Psoas muscle (tissue), 8 donors: Measurements from ENCODE around the gene TBPL2. TPM values are rescaled to one million over a fixed set of nuclear protein-coding genes. Genes with fewer than 3 reads are reported as not detected.

ENCODE experiments used
- ATAC-seq, 4 donors: fragments of 200-7000 bp; cut with Tn5 transposase; one replicate each; pipeline ENCODE4 v1.9.1; 2020; ENCODE audit warnings: moderate library complexity in 3 of 4, mild to moderate bottlenecking in 2 of 4
- DNase-seq, 2 donors: peaks; one replicate each; pipeline ENCODE4 v3.0.0-alpha.2; 2020
- H3K27ac ChIP-seq: fragments of 200-600 bp; one replicate; pipeline ENCODE4 v1.8.0; 2022
- H3K27me3 ChIP-seq, 3 donors: fragments of 200-600 bp in 1 of 3; one replicate each; pipeline versions ENCODE4 v1.6.1 to v1.8.0; 2013 to 2022; ENCODE audit warnings: low read length in 2 of 3, mild to moderate bottlenecking in 2 of 3, moderate library complexity in 1 of 3; ENCODE audit not compliant: insufficient read depth in 3 of 3
- H3K36me3 ChIP-seq, 2 donors: fragments of 200-600 bp in 1 of 2; one replicate each; pipeline versions ENCODE4 v1.6.1 to v1.8.0; 2013 to 2022; ENCODE audit warnings: low read depth in 1 of 2, mild to moderate bottlenecking in 1 of 2, moderate library complexity in 1 of 2; ENCODE audit not compliant: insufficient read depth in 1 of 2
- H3K4me1 ChIP-seq: fragments of 200-600 bp; one replicate; pipeline ENCODE4 v1.8.0; 2022
- H3K4me3 ChIP-seq: fragments of 200-600 bp; one replicate; pipeline ENCODE4 v1.8.0; 2022; ENCODE audit warnings: mild to moderate bottlenecking
- H3K9me3 ChIP-seq: fragments of 200-600 bp; one replicate; pipeline ENCODE4 v1.8.0; 2022
- CTCF ChIP-seq: fragments of 200-600 bp; IDR thresholded peaks from one replicate; pipeline ENCODE4 v1.8.0; 2022; ENCODE audit warnings: antibody characterized with exemption
- WGBS, 3 donors: extraction: QIAGEN DNeasy Blood & Tissue Kit; methylation state at CpG; one replicate each; pipeline versions ENCODE4 v1.1.6 to v1.1.7; 2013; 5-methylcytosine and 5-hydroxymethylcytosine counted together
- intact Hi-C, 2 donors: fragments of 100-400 bp; cut with DNase I; formaldehyde crosslinking; loops; one replicate each; pipeline versions ENCODE4 v1.11.0 to v1.14.2; 2022
- polyA plus RNA-seq, 3 donors: library from polyadenylated mRNA; stranded (reverse); fragments of 200-250 nt; gene quantifications; one replicate each; pipeline ENCODE4 v1.2.3, GENCODE V29; 2013
- total RNA-seq, 4 donors: library from RNA; stranded (reverse); fragmentation: NEBNext Ultra II Directional in 2 of 4; extraction: Animal tissue kit (Norgen Biotek cat#: 25700) in 2 of 4; gene quantifications; one replicate each; pipeline versions ENCODE4 v1.2.1 to v1.2.4, GENCODE V29; 2021 to 2023
- donor health status: healthy with polysubstance abuse.
- donor health status: DM: no; HTN: no; CAD: no; lungs with moderate emphysema.
- donor health status: Bipolar disorder and iron deficiency.
- donor health status: healthy.
- donor health status: DM: yes; HTN: yes; CAD: no.
- donor health status: DM: no; HTN: no; CAD: no.
- donor health status: DM: no; HTN: no; CAD: no.
- donor health status: DM: yes; HTN: yes; CAD: no.

Gene TBPL2
- total and polyA plus RNA-seq, 7 donors = not detected

GRCh38 chr14:55373784-55374705, 66.4 kb downstream of the TBPL2 start:
- no peaks in the 10 kb centered on the region for H3K4me1 ChIP-seq
- H3K36me3 ChIP-seq = peaks cover 8 to 71% of the 10 kb centered on the region in 2 donors
- ATAC-seq = peak; percentile 52 to 74 (median 60)
- H3K9me3 ChIP-seq = no peaks in the 10 kb centered on the region
- intact Hi-C loops = no loop called here
- 76 to 93% (median 90%) methylated on average over 5 of the region's 5 CpGs for WGBS, 3 donors
- DNase-seq = no peak
- TF ChIP-seq CTCF = no peak
- H3K27me3 ChIP-seq = no peaks in the 10 kb centered on the region
- peak overlapping the region; percentile 55 for H3K27ac ChIP-seq
- H3K4me3 ChIP-seq = no peak overlapping the region

GRCh38 chr14:55372825-55373224, 67.6 kb downstream of the TBPL2 start:
- intact Hi-C loops = no loop called here
- no peaks in the 10 kb centered on the region for H3K4me1 ChIP-seq
- H3K27ac ChIP-seq = peak overlapping the region; percentile 23
- 82 to 90% (median 90%) methylated on average over 7 of the region's 7 CpGs for WGBS, 3 donors
- no peak for TF ChIP-seq CTCF
- peaks cover 8 to 72% of the 10 kb centered on the region in 2 donors for H3K36me3 ChIP-seq
- DNase-seq = no peak
- H3K9me3 ChIP-seq = no peaks in the 10 kb centered on the region
- no peaks in the 10 kb centered on the region for H3K27me3 ChIP-seq
- H3K4me3 ChIP-seq = no peak overlapping the region
- no peak for ATAC-seq

GRCh38 chr14:55372423-55372822, 68.0 kb downstream of the TBPL2 start:
- TF ChIP-seq CTCF = no peak
- no peak for DNase-seq
- WGBS, 3 donors = 93 to 100% (median 94%) methylated on average over 1 of the region's 1 CpG
- no peaks in the 10 kb centered on the region for H3K27me3 ChIP-seq
- peak overlapping the region; percentile 23 for H3K27ac ChIP-seq
- H3K4me3 ChIP-seq = no peak overlapping the region
- intact Hi-C loops = no loop called here
- H3K4me1 ChIP-seq = no peaks in the 10 kb centered on the region
- peaks cover 8 to 72% of the 10 kb centered on the region in 2 donors for H3K36me3 ChIP-seq
- H3K9me3 ChIP-seq = no peaks in the 10 kb centered on the region
- ATAC-seq = no peak

GRCh38 chr14:55370883-55371455, 69.4 kb downstream of the TBPL2 start:
- no peak for TF ChIP-seq CTCF
- Histone ChIP-seq H3K9me3 (no peaks in the 10 kb centered on the region), H3K36me3 (peaks cover under 1 to 59% of the 10 kb centered on the region in 2 donors), H3K4me1 (no peaks in the 10 kb centered on the region), H3K27me3 (no peaks in the 10 kb centered on the region), H3K27ac (no peak overlapping the region), H3K4me3 (no peak overlapping the region)
- no peak for DNase-seq
- 86 to 88% (median 87%) methylated on average over 11 of the region's 11 CpGs for WGBS, 3 donors
- no peak for ATAC-seq
- intact Hi-C loops = no loop called here
